Muscle layer of colon (tissue), 2 donors: ENCODE measurements around the gene MSI2.

Experiments
- H3K27ac ChIP-seq: one replicate; pipeline ENCODE4 v1.7.0; 2013; ENCODE audit warnings: low read depth, mild to moderate bottlenecking, low read length, moderate library complexity
- H3K27me3 ChIP-seq, 2 donors: one replicate each; pipeline ENCODE4 v1.7.0; 2013; ENCODE audit warnings: low read length in 2 of 2, mild to moderate bottlenecking in 2 of 2; ENCODE audit not compliant: insufficient read depth in 2 of 2, control insufficient read depth in 1 of 2
- H3K36me3 ChIP-seq: one replicate; pipeline ENCODE4 v1.7.0; 2013; ENCODE audit warnings: mild to moderate bottlenecking, low read length; ENCODE audit not compliant: insufficient read depth
- H3K4me1 ChIP-seq: one replicate; pipeline ENCODE4 v1.7.0; 2013; ENCODE audit warnings: mild to moderate bottlenecking, low read length; ENCODE audit not compliant: insufficient read depth
- H3K4me3 ChIP-seq, 2 donors: one replicate each; pipeline ENCODE4 v1.7.0; 2013; ENCODE audit warnings: low read length in 2 of 2, low read depth in 1 of 2, mild to moderate bottlenecking in 1 of 2, moderate library complexity in 1 of 2
- H3K9ac ChIP-seq: one replicate; pipeline ENCODE4 v1.7.0; 2013; ENCODE audit warnings: low read length
- H3K9me3 ChIP-seq: one replicate; pipeline ENCODE4 v1.7.0; 2013; ENCODE audit warnings: mild to moderate bottlenecking, low read length
- donor health status: abdominal sarcoma.
- donor health status: Adenocarcinoma of cecum.

The MSI2 gene

GRCh38 chr17:57443781-57444180 lies 187.5 kb downstream of the MSI2 start:
- no peak overlapping the region for H3K9ac ChIP-seq
- H3K4me3 ChIP-seq: no peak overlapping the region
- no peak overlapping the region for H3K27ac ChIP-seq
- peaks cover 19% of the 10 kb centered on the region for H3K4me1 ChIP-seq
- H3K9me3 ChIP-seq: no peaks in the 10 kb centered on the region
- no peaks in the 10 kb centered on the region for H3K36me3 ChIP-seq
- H3K27me3 ChIP-seq: no peaks in the 10 kb centered on the region

GRCh38 chr17:57444682-57445450 lies 188.5 kb downstream of the MSI2 start:
- H3K4me1 ChIP-seq: peaks cover 16% of the 10 kb centered on the region
- H3K27ac ChIP-seq: no peak overlapping the region

GRCh38 chr17:57445772-57446472 lies 189.6 kb downstream of the MSI2 start:
- Histone ChIP-seq H3K36me3 (no peaks in the 10 kb centered on the region), H3K9me3 (no peaks in the 10 kb centered on the region), H3K27me3 (no peaks in the 10 kb centered on the region), H3K9ac (no peak overlapping the region), H3K27ac (no peak overlapping the region), H3K4me1 (peaks cover 6% of the 10 kb centered on the region), H3K4me3 (no peak overlapping the region)

More at GRCh38 chr17:57444682-57445450, 188.5 kb downstream of the MSI2 start:
- no peak overlapping the region for H3K9ac ChIP-seq
- H3K4me3 ChIP-seq: no peak overlapping the region
- no peaks in the 10 kb centered on the region for H3K36me3 ChIP-seq
- H3K9me3 ChIP-seq: no peaks in the 10 kb centered on the region
- no peaks in the 10 kb centered on the region for H3K27me3 ChIP-seq

- Histone ChIP-seq H3K4me3 (no peak overlapping the region), H3K27me3 (no peaks in the 10 kb centered on the region), H3K9me3 (no peaks in the 10 kb centered on the region), H3K4me1 (no peaks in the 10 kb centered on the region), H3K9ac (no peak overlapping the region), H3K36me3 (no peaks in the 10 kb centered on the region), H3K27ac (no peak overlapping the region)
These were observed 191.2 kb downstream of the MSI2 start for GRCh38 chr17:57447357-57447989.

- no peak overlapping the region for H3K9ac ChIP-seq
- H3K4me3 ChIP-seq: no peak overlapping the region
- H3K27me3 ChIP-seq: no peaks in the 10 kb centered on the region
- no peak overlapping the region for H3K27ac ChIP-seq
- no peaks in the 10 kb centered on the region for H3K4me1 ChIP-seq
- H3K9me3 ChIP-seq: no peaks in the 10 kb centered on the region
- H3K36me3 ChIP-seq: no peaks in the 10 kb centered on the region
These were observed 191.9 kb downstream of the MSI2 start for GRCh38 chr17:57447990-57448758.

- no peak overlapping the region for H3K4me3 ChIP-seq
These were observed 192.5 kb downstream of the MSI2 start for GRCh38 chr17:57448759-57449283.

GRCh38 chr17:57451191-57451590 lies 194.9 kb downstream of the MSI2 start:
- Histone ChIP-seq H3K27me3 (no peaks in the 10 kb centered on the region), H3K9me3 (no peaks in the 10 kb centered on the region), H3K27ac (no peak overlapping the region), H3K4me1 (no peaks in the 10 kb centered on the region), H3K9ac (no peak overlapping the region), H3K4me3 (no peak overlapping the region), H3K36me3 (no peaks in the 10 kb centered on the region)

More at GRCh38 chr17:57448759-57449283, 192.5 kb downstream of the MSI2 start:
- no peaks in the 10 kb centered on the region for H3K27me3 ChIP-seq
- H3K9ac ChIP-seq: no peak overlapping the region
- H3K27ac ChIP-seq: no peak overlapping the region
- H3K36me3 ChIP-seq: no peaks in the 10 kb centered on the region
- no peaks in the 10 kb centered on the region for H3K4me1 ChIP-seq
- H3K9me3 ChIP-seq: no peaks in the 10 kb centered on the region

- no peaks in the 10 kb centered on the region for H3K9me3 ChIP-seq
- no peak overlapping the region for H3K9ac ChIP-seq
- H3K4me1 ChIP-seq: peaks cover 2% of the 10 kb centered on the region
- no peaks in the 10 kb centered on the region for H3K36me3 ChIP-seq
- H3K4me3 ChIP-seq: no peak overlapping the region
- H3K27me3 ChIP-seq: no peaks in the 10 kb centered on the region
- H3K27ac ChIP-seq: no peak overlapping the region
These were observed 195.3 kb downstream of the MSI2 start for GRCh38 chr17:57451643-57452042.

GRCh38 chr17:57453841-57454425 lies 197.6 kb downstream of the MSI2 start:
- Histone ChIP-seq H3K4me3 (no peak overlapping the region), H3K9me3 (no peaks in the 10 kb centered on the region), H3K4me1 (peaks cover 6% of the 10 kb centered on the region), H3K27me3 (no peaks in the 10 kb centered on the region), H3K9ac (no peak overlapping the region), H3K27ac (no peak overlapping the region), H3K36me3 (no peaks in the 10 kb centered on the region)

GRCh38 chr17:57454729-57455062 lies 198.4 kb downstream of the MSI2 start:
- Histone ChIP-seq H3K9ac (no peak overlapping the region), H3K4me1 (peaks cover 6% of the 10 kb centered on the region), H3K9me3 (no peaks in the 10 kb centered on the region), H3K27me3 (no peaks in the 10 kb centered on the region), H3K36me3 (no peaks in the 10 kb centered on the region), H3K4me3 (no peak overlapping the region), H3K27ac (no peak overlapping the region)
